ENCODE data around the gene ZBTB7C.

- no peak for TF ChIP-seq ZNF274 (IDR thresholded peaks at IDR 0.05; ENCODE audit: insufficient read depth, insufficient read length)
- TF ChIP-seq POLR2AphosphoS5 (IDR thresholded peaks at IDR 0.05; ENCODE audit: low read length) = no peak
- no peak for TF ChIP-seq NKRF (conservative IDR thresholded peaks at IDR 0.05)
- no peak for TF ChIP-seq SP1 (IDR thresholded peaks at IDR 0.05; ENCODE audit: low read depth, low read length)
- TF ChIP-seq CTCF (IDR thresholded peaks at IDR 0.05 in 2 of 3, conservative IDR thresholded peaks at IDR 0.05 in 1 of 3; ENCODE audit: control insufficient read depth in 2 of 3, extremely low read depth in 1 of 3, insufficient read depth in 1 of 3, low read depth in 3 of 3, low read length in 3 of 3) = no peak
- no peak for TF ChIP-seq POLR2A (IDR thresholded peaks at IDR 0.05; ENCODE audit: low read depth, low read length)
- no peak for TF ChIP-seq USF2 (IDR thresholded peaks at IDR 0.05; ENCODE audit: borderline replicate concordance, low read depth, low read length)
- no peak for TF ChIP-seq CHD1 (IDR thresholded peaks at IDR 0.05; ENCODE audit: low read depth, low read length)
These were observed 344.1 kb downstream of the ZBTB7C start for GRCh38 chr18:48064978-48065600.

Measured in GM12878 (cell line).